OCI-LY7 (cell line): ENCODE results near the gene ATP6V0B. TPM values are rescaled to one million over a fixed set of nuclear protein-coding genes. Genes with fewer than 3 reads are reported as not detected.

Experiments used
- BruUV-seq: library from RNA; stranded (reverse); fragments of 400-500 nt; replicated peaks from 2 replicates; lab custom pipeline; 2021; lab: Mats Ljungman, UMichigan
- CTCF ChIA-PET: fragments of 300-600 bp; sonication (Branson Sonifier 250); formaldehyde crosslinking; loops from one replicate; lab custom pipeline; 2022; ENCODE audit warnings: antibody characterized with exemption; ENCODE audit not compliant: unreplicated experiment; lab: Charles Lee
- POLR2A ChIA-PET: fragments of 300-600 bp; sonication (Branson Sonifier 250); formaldehyde crosslinking; loops from one replicate; lab custom pipeline; 2022; ENCODE audit warnings: antibody characterized with exemption; lab: Charles Lee
- DNase-seq: peaks from one replicate; pipeline ENCODE4 v3.0.0-alpha.2; 2015; ENCODE audit warnings: low spot score
- H2AFZ ChIP-seq: fragments of 200-600 bp; sonication (generic), shearing (Covaris generic); 2 replicates; pipeline ENCODE4 v1.6.1; 2014; ENCODE audit warnings: mild to moderate bottlenecking, antibody characterized with exemption, low read length, moderate library complexity
- H3K27ac ChIP-seq: fragments of 200-600 bp; sonication (generic); 2 replicates; pipeline ENCODE4 v1.5.1; 2014; ENCODE audit warnings: mixed run types, low read depth, mild to moderate bottlenecking, moderate library complexity, low read length, inconsistent platforms; ENCODE audit not compliant: poor library complexity, severe bottlenecking
- H3K36me3 ChIP-seq: fragments of 200-600 bp; sonication (generic); 2 replicates; pipeline ENCODE4 v1.6.1; 2014; ENCODE audit warnings: mild to moderate bottlenecking, antibody characterized with exemption, low read length, moderate library complexity, mixed read lengths; ENCODE audit not compliant: insufficient read depth
- H3K4me1 ChIP-seq: fragments of 200-600 bp; sonication (generic); 2 replicates; pipeline ENCODE4 v1.5.1; 2014; ENCODE audit warnings: mild to moderate bottlenecking, low read length; ENCODE audit not compliant: insufficient read depth, poor library complexity, severe bottlenecking
- H3K4me2 ChIP-seq: fragments of 200-600 bp; sonication (generic); 2 replicates; pipeline ENCODE4 v1.6.1; 2014; ENCODE audit warnings: mild to moderate bottlenecking, low read length
- H3K4me3 ChIP-seq: fragments of 200-600 bp; sonication (generic); 2 replicates; pipeline ENCODE4 v1.5.1; 2014; ENCODE audit warnings: mild to moderate bottlenecking, low read depth, low read length; ENCODE audit not compliant: poor library complexity, severe bottlenecking
- H3K79me2 ChIP-seq: fragments of 200-600 bp; sonication (generic); 2 replicates; pipeline ENCODE4 v1.6.1; 2016; ENCODE audit warnings: low read depth, mild to moderate bottlenecking, low read length, moderate library complexity, mixed read lengths; ENCODE audit not compliant: insufficient read depth
- H3K9me2 ChIP-seq: fragments of 200-600 bp; sonication (generic); 2 replicates; pipeline ENCODE4 v1.6.1; 2016; ENCODE audit warnings: mild to moderate bottlenecking, low read length, mixed read lengths; ENCODE audit not compliant: insufficient read depth
- H3K9me3 ChIP-seq: fragments of 200-600 bp; sonication (generic); 2 replicates; pipeline ENCODE4 v1.6.1; 2014; ENCODE audit warnings: mild to moderate bottlenecking, mixed run types, low read length, mixed read lengths
- H4K20me1 ChIP-seq: fragments of 200-600 bp; sonication (generic); 2 replicates; pipeline ENCODE4 v1.6.1; 2014; ENCODE audit warnings: mild to moderate bottlenecking, antibody characterized with exemption, low read length, moderate library complexity, mixed read lengths; ENCODE audit not compliant: insufficient read depth
- EZH2phosphoT487 ChIP-seq: fragments of 200-600 bp; sonication (generic); IDR thresholded peaks from 2 replicates; pipeline ENCODE4 v1.6.1; 2018; ENCODE audit warnings: low read depth, borderline replicate concordance, mild to moderate bottlenecking, mixed run types, antibody characterized with exemption, low read length, moderate library complexity, mixed read lengths
- intact Hi-C: fragments of 100-400 bp; cut with micrococcal nuclease; formaldehyde crosslinking; loops from one replicate; pipeline ENCODE4 v1.10.0; 2022; ENCODE audit not compliant: unreplicated experiment
- total RNA-seq, 2 experiments: library from RNA; depleted of rRNA in 1 of 2; stranded (reverse); fragments of >200 nt in 1 of 2; shearing (Covaris generic) in 1 of 2; gene quantifications; 2 replicates each; pipeline ENCODE4 v1.2.3, GENCODE V29; 2014 to 2022
- TF ChIP-seq, protein P1 (sequence below): fragments of 200-600 bp; sonication (generic); conservative IDR thresholded peaks from 2 replicates; pipeline ENCODE4 v1.5.1; 2014; ENCODE audit warnings: mild to moderate bottlenecking, antibody characterized with exemption, low read length, moderate library complexity, mixed read lengths

ATP6V0B gene
- total RNA-seq, 2 experiments from 2014 or later: 68.4 to 97.1 TPM

DNA sequence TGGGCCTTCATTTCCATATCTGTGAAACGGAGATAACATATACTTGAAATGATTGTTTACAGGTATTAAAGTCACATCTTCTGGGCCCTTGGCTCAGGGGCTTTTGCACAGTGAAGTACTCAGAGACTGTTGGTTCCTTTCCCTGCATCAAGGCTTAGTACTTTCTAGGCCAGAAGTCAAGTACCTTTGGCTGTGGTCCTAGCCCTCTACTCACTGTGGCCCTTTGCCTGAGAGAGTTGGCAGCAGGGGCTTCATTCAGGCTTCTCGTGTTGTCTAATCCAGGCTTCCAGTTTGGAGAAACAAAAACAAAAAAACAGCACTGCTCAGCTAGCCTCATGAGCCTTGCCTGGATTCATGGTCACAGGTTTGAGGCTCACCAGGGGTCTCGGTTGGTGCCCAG is 13.1 kb upstream of the ATP6V0B start:
- Histone ChIP-seq H3K4me3 (no peak overlapping the region), H3K4me1 (no peaks in the 10 kb centered on the region), H3K4me2 (no peak overlapping the region), H3K79me2 (no peaks in the 10 kb centered on the region), H3K9me2 (no peaks in the 10 kb centered on the region), H3K27ac (no peak overlapping the region), H3K36me3 (peaks cover 24% of the 10 kb centered on the region; the same call in 1 of the 2 replicates), H3K9me3 (no peaks in the 10 kb centered on the region), H2AFZ (no peak overlapping the region), H4K20me1 (no peaks in the 10 kb centered on the region; the same call in 1 of the 2 replicates)
- intact Hi-C loops: no loop called here
- ChIA-PET CTCF (no interaction called here), POLR2A (no interaction called here)
- no TSS peak for BruUV-seq
- TF ChIP-seq, protein P1, sequence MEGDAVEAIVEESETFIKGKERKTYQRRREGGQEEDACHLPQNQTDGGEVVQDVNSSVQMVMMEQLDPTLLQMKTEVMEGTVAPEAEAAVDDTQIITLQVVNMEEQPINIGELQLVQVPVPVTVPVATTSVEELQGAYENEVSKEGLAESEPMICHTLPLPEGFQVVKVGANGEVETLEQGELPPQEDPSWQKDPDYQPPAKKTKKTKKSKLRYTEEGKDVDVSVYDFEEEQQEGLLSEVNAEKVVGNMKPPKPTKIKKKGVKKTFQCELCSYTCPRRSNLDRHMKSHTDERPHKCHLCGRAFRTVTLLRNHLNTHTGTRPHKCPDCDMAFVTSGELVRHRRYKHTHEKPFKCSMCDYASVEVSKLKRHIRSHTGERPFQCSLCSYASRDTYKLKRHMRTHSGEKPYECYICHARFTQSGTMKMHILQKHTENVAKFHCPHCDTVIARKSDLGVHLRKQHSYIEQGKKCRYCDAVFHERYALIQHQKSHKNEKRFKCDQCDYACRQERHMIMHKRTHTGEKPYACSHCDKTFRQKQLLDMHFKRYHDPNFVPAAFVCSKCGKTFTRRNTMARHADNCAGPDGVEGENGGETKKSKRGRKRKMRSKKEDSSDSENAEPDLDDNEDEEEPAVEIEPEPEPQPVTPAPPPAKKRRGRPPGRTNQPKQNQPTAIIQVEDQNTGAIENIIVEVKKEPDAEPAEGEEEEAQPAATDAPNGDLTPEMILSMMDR: no peak
- no peak for TF ChIP-seq EZH2phosphoT487
- DNase-seq: no peak

DNA sequence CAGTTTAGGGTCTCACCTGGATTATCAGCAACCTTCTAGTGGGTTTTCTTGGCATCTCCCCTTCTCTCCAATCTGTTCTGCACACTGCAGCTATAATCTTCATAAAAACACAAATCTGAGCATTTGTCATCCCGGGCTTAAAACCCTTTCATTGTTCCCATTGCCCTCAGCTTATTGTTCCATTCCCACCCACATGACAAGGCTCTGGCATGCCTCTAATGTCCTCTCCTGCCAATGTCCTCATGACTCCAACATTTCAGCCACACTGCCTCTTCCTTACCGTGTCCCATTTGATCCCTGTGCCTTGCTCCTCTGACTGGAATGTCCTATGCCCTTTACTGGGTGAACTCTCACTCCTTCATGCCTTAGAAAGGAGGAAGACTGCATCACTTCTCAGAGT is 12.4 kb upstream of the ATP6V0B start:
- TF ChIP-seq EZH2phosphoT487: no peak
- TF ChIP-seq, protein P1: no peak
- CTCF ChIA-PET: no interaction called here
- intact Hi-C loops: no loop called here

DNA sequence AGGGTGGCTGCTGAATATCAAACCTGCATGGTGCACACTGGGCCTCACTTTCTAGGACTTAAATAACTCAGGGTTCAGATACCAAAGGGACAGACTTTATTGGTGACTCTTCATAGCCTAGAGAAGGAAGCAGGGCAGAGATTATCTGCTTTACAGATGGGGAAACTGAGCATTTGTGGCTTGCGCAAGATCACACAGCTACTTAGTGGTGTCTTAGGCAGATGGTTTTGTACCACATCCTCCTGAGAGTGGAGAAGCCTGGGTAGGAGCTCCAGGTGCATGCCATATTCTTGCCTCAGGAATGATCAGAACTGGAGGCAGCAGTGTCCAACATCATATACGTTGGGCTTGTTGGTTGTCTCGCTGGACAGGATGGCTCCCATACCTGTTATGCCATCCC is 11.8 kb upstream of the ATP6V0B start:
- Histone ChIP-seq H3K9me3 (no peaks in the 10 kb centered on the region), H4K20me1 (no peaks in the 10 kb centered on the region), H3K4me3 (no peak overlapping the region), H3K4me2 (no peak overlapping the region), H2AFZ (no peak overlapping the region), H3K79me2 (no peaks in the 10 kb centered on the region), H3K9me2 (no peaks in the 10 kb centered on the region), H3K36me3 (peaks cover 11% of the 10 kb centered on the region; the same call in 1 of the 2 replicates), H3K4me1 (no peaks in the 10 kb centered on the region), H3K27ac (no peak overlapping the region)
- no TSS peak for BruUV-seq
- intact Hi-C loops: no loop called here
- no peak for DNase-seq
- TF ChIP-seq, protein P1: no peak
- ChIA-PET POLR2A (no interaction called here), CTCF (no interaction called here)

More for the DNA sequence above, 12.4 kb upstream of the ATP6V0B start:
- Histone ChIP-seq H4K20me1 (no peaks in the 10 kb centered on the region; the same call in 1 of the 2 replicates), H3K27ac (no peak overlapping the region), H3K79me2 (no peaks in the 10 kb centered on the region), H3K4me3 (no peak overlapping the region), H3K4me1 (no peaks in the 10 kb centered on the region), H3K4me2 (no peak overlapping the region), H3K9me2 (no peaks in the 10 kb centered on the region), H2AFZ (no peak overlapping the region), H3K9me3 (no peaks in the 10 kb centered on the region), H3K36me3 (peaks cover 17% of the 10 kb centered on the region; the same call in 1 of the 2 replicates)
- BruUV-seq: no TSS peak
- POLR2A ChIA-PET: no interaction called here
- DNase-seq: no peak
